Erythroblast (primary cell): ENCODE data around the gene MOB1A.
"Not testable (repeated sequence)": the region's sequence is repeated elsewhere in the genome, so short reads cannot be mapped to it uniquely, and the experiment has no call there.

ENCODE experiments used
- DNase-seq, 2 experiments: peaks; one replicate each; lab custom pipeline; 2025; lab: John Stamatoyannopoulos, UW
- GATA1 ChIP-seq: IDR thresholded peaks from 2 replicates; pipeline ENCODE4 v1.6.1; 2011; ENCODE audit warnings: low read depth, mild to moderate bottlenecking, control low read depth, low read length, moderate library complexity
- POLR2A ChIP-seq: IDR thresholded peaks from 2 replicates; pipeline ENCODE4 v1.6.1; 2011; ENCODE audit warnings: mild to moderate bottlenecking, low read length

MOB1A gene

DNA sequence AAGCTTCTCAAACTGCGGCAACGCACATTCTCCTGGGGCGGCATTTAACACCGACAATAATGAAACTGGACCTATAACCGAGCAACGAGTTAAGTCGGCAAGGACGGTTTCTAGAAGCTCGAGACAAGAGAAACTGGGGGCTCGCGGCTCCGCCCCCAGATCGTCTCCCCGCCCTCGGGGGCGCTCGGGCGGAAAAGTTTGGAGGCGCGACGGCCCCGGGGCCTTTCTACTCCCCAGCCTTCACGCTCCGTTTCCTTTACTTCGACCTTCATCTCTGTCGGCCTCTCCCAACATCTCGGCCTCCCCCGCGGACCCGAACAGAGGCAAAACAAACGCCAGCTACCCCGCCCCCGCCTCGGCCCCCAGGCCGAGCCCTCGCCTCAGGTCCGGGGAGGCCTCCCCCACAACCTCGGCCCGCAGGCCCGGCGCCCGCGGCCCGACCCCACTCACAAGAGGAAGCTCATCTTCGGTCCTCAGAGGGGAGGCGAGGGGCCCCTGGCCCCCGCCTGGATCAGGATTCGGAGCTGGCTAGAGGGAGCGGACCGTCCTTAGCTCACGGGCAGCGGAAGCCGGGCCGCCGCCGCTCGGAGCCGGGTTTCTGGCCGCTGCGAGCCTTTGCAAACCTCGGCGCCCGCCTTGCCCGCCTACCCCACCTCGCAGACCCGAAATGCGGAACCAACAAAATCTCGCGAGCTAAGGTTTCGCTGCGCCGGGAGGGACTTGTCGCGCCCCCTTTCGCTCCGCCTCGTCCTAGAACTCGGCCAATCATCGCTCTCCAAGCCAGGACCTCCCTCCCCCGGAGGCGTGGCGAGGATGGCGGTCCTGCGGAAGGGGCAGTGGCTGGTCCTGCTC is at the start of gene MOB1A:
Gene MOB1A (minus strand): TSS at position 669 of the 852 bp plus-strand sequence. CDS start 205 bp downstream, at position 464.
- peak; percentile 99 for DNase-seq
- TF ChIP-seq GATA1 = no peak
- TF ChIP-seq POLR2A = peak; percentile 90

DNA sequence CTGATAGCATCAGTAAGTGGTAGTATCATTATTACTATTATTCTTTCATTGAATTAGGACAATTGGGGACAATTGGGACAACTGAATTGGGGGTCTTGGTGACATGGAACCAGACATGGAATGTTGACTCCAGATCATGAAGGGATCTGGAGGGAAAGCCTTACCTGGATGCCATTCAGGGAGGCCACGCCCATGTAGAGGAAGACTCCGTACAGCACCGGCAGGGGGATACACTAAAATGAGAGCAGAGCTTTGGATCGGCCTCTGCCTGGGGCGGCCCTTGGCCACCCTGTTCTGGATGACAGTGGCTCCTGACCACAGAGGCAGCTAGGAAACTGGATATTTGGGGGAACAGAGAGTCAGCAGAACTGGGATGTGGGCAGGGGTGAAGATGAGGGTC is 49.0 kb upstream of the MOB1A start:
- TF ChIP-seq POLR2A (no peak), GATA1 (no peak)
- DNase-seq = no peak

DNA sequence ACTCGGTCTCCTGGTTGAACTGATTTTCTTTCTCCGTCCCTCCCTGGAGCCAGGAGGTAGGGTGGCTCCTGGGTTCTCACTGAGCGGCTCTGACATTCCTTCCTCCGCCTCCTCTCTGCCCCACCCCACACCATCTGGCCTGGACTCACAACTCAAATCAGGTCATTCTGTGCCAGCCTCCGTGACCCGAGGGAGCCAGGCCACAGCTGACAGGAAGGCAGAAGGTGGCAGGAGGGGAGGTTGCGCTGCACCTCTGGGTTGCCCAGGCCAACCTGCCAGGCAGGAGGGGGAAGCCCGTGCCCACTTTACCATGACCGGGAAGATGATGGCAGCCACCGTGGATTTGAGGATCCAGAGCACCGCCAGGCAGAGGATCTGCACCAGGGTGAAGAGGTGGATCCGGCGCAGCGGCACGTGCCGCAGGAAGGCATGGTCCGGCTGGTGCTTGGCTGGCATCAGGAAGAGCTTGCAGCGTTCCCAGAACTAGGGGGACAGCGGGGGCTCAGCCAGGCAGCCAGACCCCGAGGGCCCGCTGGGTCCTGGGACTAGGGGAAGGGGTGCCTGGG is 48.1 kb upstream of the MOB1A start:
- DNase-seq = no peak
- TF ChIP-seq GATA1 (no peak), POLR2A (no peak)

DNA sequence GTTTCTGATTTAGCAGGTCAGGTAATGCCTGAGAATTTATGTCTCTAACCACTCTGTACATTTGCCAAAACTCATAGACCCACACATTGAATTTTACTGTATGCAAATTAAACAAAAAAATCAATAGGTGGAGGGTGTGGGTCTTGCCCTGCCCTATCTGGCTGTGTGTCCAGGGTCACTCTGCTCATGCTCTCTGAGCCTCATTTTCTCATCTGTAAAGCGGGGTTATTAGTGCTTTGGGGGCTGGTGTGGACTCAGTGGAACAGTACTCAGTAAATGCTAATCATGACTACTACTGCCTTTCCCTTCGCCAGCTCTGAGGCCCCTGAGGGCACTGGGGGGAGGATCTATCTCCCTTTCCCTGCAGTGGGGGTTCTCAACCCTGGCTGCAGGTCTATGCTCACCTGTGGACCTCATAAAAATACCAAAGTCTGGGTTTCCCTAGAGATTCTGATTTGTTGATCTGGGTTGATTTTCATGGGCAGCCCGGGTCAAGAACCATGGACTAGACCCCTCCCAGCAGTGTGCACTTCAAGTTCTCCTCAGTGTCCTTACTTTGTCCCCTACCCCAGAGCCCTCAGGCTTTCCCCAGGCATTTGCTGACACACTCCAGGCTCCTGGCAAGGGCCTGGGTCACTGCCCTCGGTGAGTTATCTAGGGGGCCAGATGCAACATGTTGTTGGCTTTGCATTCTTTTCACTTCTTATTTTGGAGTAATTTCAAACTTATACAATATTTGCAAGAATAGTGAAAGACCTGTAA is 47.2 kb upstream of the MOB1A start:
- no peak for DNase-seq
- no peak for TF ChIP-seq POLR2A
- TF ChIP-seq GATA1 = no peak

DNA sequence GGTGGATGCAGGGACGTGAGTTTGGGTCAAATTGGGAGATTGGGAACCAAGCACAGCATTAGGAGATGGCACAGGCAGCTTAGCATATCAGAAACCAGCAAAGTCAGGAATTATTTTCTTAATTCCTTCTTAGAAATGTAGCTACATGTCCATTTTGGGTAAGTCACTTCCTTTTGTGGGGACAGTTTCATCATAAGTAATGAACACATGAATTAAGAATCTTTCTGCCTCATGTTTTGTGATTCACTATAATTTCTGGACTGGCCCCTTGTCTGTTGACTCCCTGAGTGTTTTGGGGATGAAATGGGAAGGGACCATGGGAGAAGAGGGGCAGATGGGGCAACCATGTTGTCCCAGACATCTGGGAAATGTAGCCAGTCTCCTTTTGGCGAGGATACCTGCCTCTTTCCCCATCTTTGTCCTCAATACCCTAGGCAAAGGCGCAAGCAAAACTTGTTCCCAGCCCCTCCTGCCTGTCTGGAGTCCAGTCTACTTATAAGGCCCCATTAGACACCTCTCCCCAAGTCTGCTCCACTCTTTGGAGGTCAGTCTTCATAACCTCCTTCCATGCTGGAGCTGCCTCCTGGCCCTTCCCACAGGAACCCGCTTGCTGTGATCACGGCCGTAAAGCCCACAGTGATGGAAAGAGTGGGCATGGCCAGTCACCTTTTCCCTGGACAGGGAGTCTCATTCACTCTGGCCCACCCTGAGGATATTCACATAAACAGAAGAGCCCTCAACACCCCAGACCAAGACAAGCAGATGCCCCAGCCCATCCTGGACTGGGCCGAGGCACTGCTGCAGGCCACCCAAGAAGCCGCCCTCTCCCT is 45.5 kb upstream of the MOB1A start:
- TF ChIP-seq POLR2A (no peak), GATA1 (no peak)
- DNase-seq = no peak

DNA sequence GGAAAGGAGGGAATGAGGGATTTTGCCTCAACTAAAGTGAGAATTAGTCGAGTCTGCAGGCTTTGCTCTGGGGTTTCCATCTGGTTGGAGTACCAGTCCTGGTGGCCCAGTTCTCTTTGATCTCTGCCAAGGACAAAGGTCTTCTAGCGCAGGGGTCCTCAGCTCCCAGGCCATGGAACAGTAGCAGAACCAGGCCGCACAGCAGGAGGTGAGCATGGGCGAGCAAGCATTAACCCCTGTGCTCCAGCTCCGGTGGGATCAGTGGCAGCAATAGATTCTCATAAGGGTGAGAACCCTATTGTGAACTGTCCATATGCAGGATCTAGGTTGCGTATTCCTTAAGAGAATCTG is 43.6 kb upstream of the MOB1A start:
- DNase-seq = no peak
- TF ChIP-seq POLR2A (no peak), GATA1 (no peak)

DNA sequence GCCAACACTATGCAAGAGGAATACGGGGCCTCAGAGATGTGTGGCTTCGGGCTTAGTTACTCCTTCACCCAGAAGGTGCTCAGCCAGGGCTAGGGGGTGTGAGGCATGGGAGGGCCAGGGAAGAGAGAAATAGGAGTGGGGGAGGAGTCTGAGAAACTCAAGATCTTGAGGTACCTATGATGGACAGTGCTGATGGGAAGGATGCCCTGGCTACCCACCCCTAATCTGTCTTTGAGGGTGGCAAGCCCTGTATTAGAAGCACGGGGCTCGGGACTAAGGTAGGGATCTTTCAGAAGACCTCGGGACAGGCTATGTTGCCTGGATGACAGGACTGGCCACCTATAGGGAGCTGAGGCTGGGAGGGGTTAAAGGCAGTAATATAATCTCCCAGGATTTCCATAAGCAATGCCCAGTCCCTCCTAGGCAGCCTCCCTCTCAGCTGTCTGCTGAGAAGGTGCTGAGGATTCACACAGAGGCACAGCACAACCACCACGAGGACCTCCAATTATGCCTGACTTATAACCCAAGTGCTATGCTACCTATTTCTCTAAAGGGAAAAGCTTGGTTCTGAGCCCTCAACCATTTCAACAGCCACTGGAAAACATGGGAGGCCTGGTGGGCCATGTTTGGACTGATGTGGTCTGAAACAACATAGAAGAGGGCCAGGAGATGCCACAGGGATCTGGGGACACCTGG is 43.1 kb upstream of the MOB1A start:
- DNase-seq = no peak
- TF ChIP-seq POLR2A = no peak
- TF ChIP-seq GATA1 = no peak

DNA sequence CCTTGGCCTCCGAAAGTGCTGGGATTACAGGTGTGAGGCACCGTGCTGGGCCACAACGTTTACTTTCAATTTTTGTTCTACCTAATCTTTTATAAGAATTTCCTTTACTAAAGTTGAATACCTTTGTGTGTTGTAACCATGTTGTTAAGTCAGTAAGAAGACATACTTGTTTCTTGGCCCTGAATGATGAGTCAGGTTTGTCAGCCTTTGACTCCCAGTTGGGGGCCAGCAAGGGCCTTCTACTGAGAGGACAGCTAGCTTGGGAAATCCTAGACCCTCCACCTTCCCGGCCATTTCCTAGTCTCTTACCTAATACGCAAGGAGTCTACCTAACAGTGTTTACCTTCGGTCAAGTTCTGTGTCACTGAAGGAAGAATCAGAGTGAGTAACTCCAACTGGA is 42.4 kb upstream of the MOB1A start:
- no peak for DNase-seq
- TF ChIP-seq POLR2A (no peak), GATA1 (no peak)

DNA sequence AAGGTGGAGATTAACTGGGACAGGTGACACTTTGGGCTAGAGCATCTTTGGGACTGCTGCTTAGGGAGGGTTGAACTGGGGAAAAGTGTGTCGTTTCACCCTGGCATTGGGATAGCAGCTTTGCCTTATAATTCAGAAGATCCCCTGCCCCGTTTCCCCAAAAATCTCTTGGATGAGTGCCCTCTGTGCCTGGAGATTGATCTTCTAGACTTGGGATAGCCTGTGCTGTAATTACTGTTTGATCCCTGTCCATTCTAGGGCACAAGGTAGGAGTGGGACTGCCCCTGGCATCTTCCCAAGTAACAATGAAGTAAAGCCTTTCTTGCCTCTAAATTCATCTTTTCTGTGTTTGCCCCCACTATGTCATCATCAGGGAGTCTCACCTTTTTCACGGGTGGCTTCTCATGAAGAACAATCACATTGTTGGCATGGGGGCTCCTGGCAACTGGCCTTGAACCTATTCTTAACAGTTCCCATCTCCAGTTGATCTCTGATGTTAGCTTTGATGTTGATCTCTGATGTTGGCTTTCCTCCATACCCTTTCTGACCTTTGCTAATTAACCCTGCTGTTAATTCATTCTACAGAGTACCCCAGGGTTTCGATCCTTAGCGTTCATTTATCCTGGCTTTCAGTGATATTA is 41.3 kb upstream of the MOB1A start:
- TF ChIP-seq GATA1 = no peak
- TF ChIP-seq POLR2A = no peak
- DNase-seq = no peak

DNA sequence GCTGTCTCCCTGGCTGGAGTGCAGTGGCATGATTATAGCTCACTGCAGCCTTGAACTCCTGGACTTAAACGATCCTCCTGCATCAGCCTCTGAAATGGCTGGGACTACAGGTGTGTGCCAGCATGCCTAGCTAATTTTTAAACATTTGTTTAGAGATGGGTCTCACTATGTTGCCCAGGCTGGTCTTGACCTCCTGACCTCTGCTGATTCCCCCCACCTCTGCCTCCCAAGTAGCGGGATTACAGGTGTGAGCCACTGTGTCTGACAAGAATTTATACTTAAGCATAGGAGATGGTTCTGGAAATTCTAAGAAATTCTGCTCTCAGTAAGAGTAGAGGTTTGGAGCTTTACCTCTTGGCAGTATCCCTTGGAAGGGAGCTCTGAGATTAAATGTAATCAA is 38.0 kb upstream of the MOB1A start:
- TF ChIP-seq GATA1 (no peak), POLR2A (no peak)
- DNase-seq = no peak

DNA sequence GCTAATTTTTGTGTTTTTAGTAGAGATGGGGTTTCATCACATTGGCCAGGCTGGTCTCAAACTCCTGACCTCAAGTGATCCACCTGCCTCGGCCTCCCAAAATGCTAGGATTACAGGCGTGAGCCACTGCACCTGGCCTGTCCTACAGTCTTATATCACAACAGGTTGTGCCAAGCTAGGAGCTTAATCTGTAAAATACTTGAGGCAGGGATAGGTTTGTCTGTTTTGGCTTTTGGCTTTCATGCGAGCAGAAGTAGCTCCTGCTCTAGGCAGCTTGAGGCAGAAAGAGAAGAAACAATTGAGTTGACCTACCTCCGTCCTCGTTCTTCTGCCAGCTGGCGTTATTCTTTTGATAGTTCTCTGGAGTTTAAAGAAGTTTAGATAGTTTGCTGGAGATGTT is 37.1 kb upstream of the MOB1A start:
- DNase-seq = not testable (repeated sequence)

DNA sequence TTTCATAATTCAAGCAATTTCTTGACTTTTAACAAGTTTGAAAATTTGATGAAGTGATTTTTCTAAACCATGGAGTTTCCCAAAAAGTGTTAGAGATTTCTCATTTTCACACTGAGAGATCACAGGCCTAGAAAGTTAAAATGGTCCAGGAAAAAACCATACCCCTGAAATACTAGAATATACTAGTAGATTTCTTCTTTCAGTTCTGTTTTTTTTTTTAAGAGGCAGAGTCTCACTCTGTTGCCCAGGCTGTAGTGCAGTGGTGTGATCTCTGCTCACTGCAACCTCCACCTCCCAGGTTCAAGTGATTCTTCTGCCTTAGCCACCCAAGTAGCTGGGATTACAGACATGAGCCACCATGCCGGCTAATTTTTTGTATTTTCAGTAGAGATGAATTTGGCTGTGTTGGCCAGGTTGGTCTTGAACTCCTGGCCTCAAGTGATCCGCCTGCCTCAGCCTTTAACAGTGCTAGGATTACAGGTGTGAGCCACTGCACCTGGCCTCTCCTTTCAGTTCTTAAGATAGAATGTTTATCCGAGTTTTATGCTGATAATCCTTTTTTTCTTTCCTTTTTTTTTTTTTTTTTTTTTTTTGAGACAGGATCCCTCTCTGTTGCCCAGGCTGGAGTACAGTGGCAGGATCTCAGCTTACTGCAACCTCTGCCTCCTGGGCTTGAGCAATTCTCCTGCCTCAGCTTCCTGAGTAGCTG is 34.2 kb upstream of the MOB1A start:
- no peak for DNase-seq
- TF ChIP-seq POLR2A = no peak
- TF ChIP-seq GATA1 = no peak
